HCT116 (cell line): ENCODE measurements around the gene AGAP1. TPM values are rescaled to one million over a fixed set of nuclear protein-coding genes. Genes with fewer than 3 reads are reported as not detected.

ENCODE experiments used
- ATAC-seq: fragments of 200-7000 bp; cut with Tn5 transposase; 2 replicates; pipeline ENCODE4 v1.9.1; 2020; ENCODE audit warnings: mild to moderate bottlenecking, moderate library complexity
- BruUV-seq: library from RNA; stranded (reverse); fragments of 400-500 nt; replicated peaks from 2 replicates; lab custom pipeline; 2021; lab: Mats Ljungman, UMichigan
- CTCF ChIA-PET: fragments of 300-600 bp; sonication (Branson Sonifier 250); formaldehyde crosslinking; loops from one replicate; lab custom pipeline; 2021; ENCODE audit warnings: antibody characterized with exemption; lab: Charles Lee
- POLR2A ChIA-PET: fragments of 300-600, 350-600 bp; sonication (Branson Sonifier 250); formaldehyde crosslinking; loops from one replicate; lab custom pipeline; 2021; ENCODE audit warnings: antibody characterized with exemption; lab: Charles Lee
- RAD21 ChIA-PET, 2 experiments: fragments of 300-600 bp; sonication (Branson Sonifier 250); formaldehyde crosslinking; loops; one replicate each; lab custom pipeline; 2023; ENCODE audit warnings: low total read pairs in 2 of 2; ENCODE audit not compliant: uncharacterized antibody in 2 of 2, unreplicated experiment in 2 of 2, low non-redundant PET in 1 of 2; lab: Charles Lee
- DNase-seq: peaks from one replicate; pipeline ENCODE4 v3.0.0-alpha.2; 2010; ENCODE audit warnings: low read depth, low spot score
- H2AFZ ChIP-seq: fragments of 200-600 bp; shearing (Covaris generic), sonication (generic); 2 replicates; pipeline ENCODE4 v1.6.1; 2017; ENCODE audit warnings: low read depth, mixed run types, mixed read lengths, antibody characterized with exemption, low read length; ENCODE audit not compliant: poor library complexity, severe bottlenecking
- H3K27ac ChIP-seq: 2 replicates; pipeline ENCODE4 v1.5.1; 2012; ENCODE audit warnings: low read depth, low read length
- H3K27me3 ChIP-seq: fragments of 200-600 bp; sonication (generic); 2 replicates; pipeline ENCODE4 v1.6.1; 2016; ENCODE audit warnings: mixed run types, low read length, mixed read lengths; ENCODE audit not compliant: insufficient read depth
- H3K36me3 ChIP-seq, 2 experiments: fragments of 200-500 bp in 1 of 2; fragments of 200-600 bp in 1 of 2; sonication (Bioruptor generic) in 1 of 2; sonication (generic) in 1 of 2; 2 replicates each; pipeline versions ENCODE4 v1.5.1 to v1.6.1; 2014 to 2016; ENCODE audit warnings: low read length in 2 of 2, inconsistent platforms in 1 of 2, mixed read lengths in 1 of 2, mixed run types in 1 of 2; ENCODE audit not compliant: insufficient read depth in 2 of 2, control insufficient read depth in 1 of 2
- H3K4me1 ChIP-seq, 2 experiments: fragments of 200-600 bp in 1 of 2; sonication (generic) in 1 of 2; 2 replicates each; pipeline versions ENCODE4 v1.5.1 to v1.6.1; 2012 to 2017; ENCODE audit warnings: low read length in 2 of 2, inconsistent platforms in 1 of 2, mild to moderate bottlenecking in 1 of 2, mixed read lengths in 1 of 2, mixed run types in 1 of 2, moderate library complexity in 1 of 2; ENCODE audit not compliant: insufficient read depth in 2 of 2, control insufficient read depth in 1 of 2
- H3K4me2 ChIP-seq: fragments of 200-600 bp; sonication (generic); 2 replicates; pipeline ENCODE4 v1.6.1; 2017; ENCODE audit warnings: mixed run types, low read length, mixed read lengths
- H3K4me3 ChIP-seq, 2 experiments: fragments of 200-600 bp in 1 of 2; sonication (generic) in 1 of 2; replicated peaks in 1 of 2; 2 replicates each; pipeline ENCODE4 v1.5.1; 2011 to 2016; ENCODE audit warnings: low read length in 2 of 2, control low read depth in 1 of 2, low read depth in 1 of 2, mild to moderate bottlenecking in 1 of 2, mixed read lengths in 1 of 2, mixed run types in 1 of 2
- H3K79me2 ChIP-seq: fragments of 200-600 bp; sonication (generic); 2 replicates; pipeline ENCODE4 v1.6.1; 2017; ENCODE audit warnings: mild to moderate bottlenecking, mixed run types, low read length, moderate library complexity, mixed read lengths; ENCODE audit not compliant: insufficient read depth
- H3K9ac ChIP-seq: fragments of 200-600 bp; sonication (generic); 2 replicates; pipeline ENCODE4 v1.6.1; 2016; ENCODE audit warnings: low read length, mixed read lengths
- H3K9me2 ChIP-seq: fragments of 200-600 bp; sonication (generic), shearing (Covaris generic); 2 replicates; pipeline ENCODE4 v1.6.1; 2017; ENCODE audit warnings: mixed run types, mild to moderate bottlenecking, moderate library complexity; ENCODE audit not compliant: insufficient read depth
- H3K9me3 ChIP-seq, 2 experiments: fragments of 200-500 bp in 1 of 2; fragments of 200-600 bp in 1 of 2; sonication (Bioruptor generic) in 1 of 2; sonication (generic) in 1 of 2; 2 replicates each; pipeline ENCODE4 v1.6.1; 2014 to 2017; ENCODE audit warnings: low read length in 2 of 2, mixed read lengths in 2 of 2, inconsistent platforms in 1 of 2, low read depth in 1 of 2, mild to moderate bottlenecking in 1 of 2, mixed run types in 1 of 2, moderate library complexity in 1 of 2; ENCODE audit not compliant: control insufficient read depth in 1 of 2, insufficient read depth in 1 of 2
- H4K20me1 ChIP-seq: fragments of 200-600 bp; sonication (generic), shearing (Covaris generic); 2 replicates; pipeline ENCODE4 v1.6.1; 2017; ENCODE audit warnings: mixed run types, mild to moderate bottlenecking, moderate library complexity; ENCODE audit not compliant: insufficient read depth
- CBX3 ChIP-seq: IDR thresholded peaks from 2 replicates; pipeline ENCODE4 v1.6.1; 2012; ENCODE audit warnings: low read depth
- CEBPB ChIP-seq: IDR thresholded peaks from 2 replicates; pipeline ENCODE4 v1.6.1; 2012; ENCODE audit warnings: low read depth
- EGR1 ChIP-seq: IDR thresholded peaks from 2 replicates; pipeline ENCODE4 v1.6.1; 2012; ENCODE audit warnings: low read depth
- ELF1 ChIP-seq: IDR thresholded peaks from 2 replicates; pipeline ENCODE4 v1.6.1; 2012; ENCODE audit warnings: low read depth, borderline replicate concordance
- EZH2phosphoT487 ChIP-seq: fragments of 200-600 bp; IDR thresholded peaks from 2 replicates; pipeline ENCODE4 v1.6.1; 2018; ENCODE audit warnings: antibody characterized with exemption, borderline replicate concordance
- FOSL1 ChIP-seq: IDR thresholded peaks from 2 replicates; pipeline ENCODE4 v1.6.1; 2012; ENCODE audit warnings: low read depth
- JUND ChIP-seq: IDR thresholded peaks from 2 replicates; pipeline ENCODE4 v1.6.1; 2012
- POLR2A ChIP-seq: IDR thresholded peaks from 2 replicates; pipeline ENCODE4 v1.7.0; 2011; ENCODE audit warnings: borderline replicate concordance; ENCODE audit not compliant: insufficient read depth, insufficient read length; ENCODE audit errors: extremely low read depth
- POLR2AphosphoS5 ChIP-seq: IDR thresholded peaks from 2 replicates; pipeline ENCODE4 v1.6.1; 2011; ENCODE audit warnings: mild to moderate bottlenecking, low read depth, low read length, moderate library complexity
- SIN3A ChIP-seq: IDR thresholded peaks from 2 replicates; pipeline ENCODE4 v1.6.1; 2012; ENCODE audit warnings: low read depth
- SP1 ChIP-seq: IDR thresholded peaks from 2 replicates; pipeline ENCODE4 v1.6.1; 2012; ENCODE audit warnings: low read depth
- SRF ChIP-seq: IDR thresholded peaks from 2 replicates; pipeline ENCODE4 v1.6.1; 2012; ENCODE audit warnings: low read depth
- TCF7L2 ChIP-seq: IDR thresholded peaks from 2 replicates; pipeline ENCODE4 v1.7.0; 2011; ENCODE audit warnings: borderline replicate concordance, inconsistent platforms; ENCODE audit not compliant: insufficient read depth, insufficient read length; ENCODE audit errors: extremely low read depth
- ZFX ChIP-seq: fragments of 450-650 bp; IDR thresholded peaks from 2 replicates; pipeline ENCODE4 v1.6.1; 2017
- intact Hi-C: fragments of 100-400 bp; cut with micrococcal nuclease; formaldehyde crosslinking; loops from 2 replicates; pipeline ENCODE4 v1.10.0; 2022
- total RNA-seq: library from RNA; stranded (reverse); gene quantifications from one replicate; pipeline ENCODE4 v1.2.1, GENCODE V29; 2021; ENCODE audit not compliant: unreplicated experiment
- TF ChIP-seq, protein P1 (sequence below), 3 experiments: fragments of 200-600 bp in 1 of 3; sonication (generic) in 1 of 3; IDR thresholded peaks in 2 of 3; conservative IDR thresholded peaks in 1 of 3; 2 replicates each; pipeline ENCODE4 v1.5.1; 2012 to 2017; ENCODE audit warnings: low read depth in 2 of 3, low read length in 2 of 3, antibody characterized with exemption in 1 of 3, borderline replicate concordance in 1 of 3, control low read depth in 1 of 3, mild to moderate bottlenecking in 1 of 3, mixed read lengths in 1 of 3, mixed run types in 1 of 3, moderate library complexity in 1 of 3; ENCODE audit not compliant: insufficient read depth in 1 of 3
- TF ChIP-seq, protein P2 (sequence below): IDR thresholded peaks from 2 replicates; pipeline ENCODE4 v1.6.1; 2012
- TF ChIP-seq, protein P3 (sequence below): IDR thresholded peaks from 2 replicates; pipeline ENCODE4 v1.6.1; 2012
- TF ChIP-seq, protein P4 (sequence below): IDR thresholded peaks from 2 replicates; pipeline ENCODE4 v1.6.1; 2011; ENCODE audit warnings: mild to moderate bottlenecking, low read length, moderate library complexity; ENCODE audit not compliant: insufficient replicate concordance; ENCODE audit errors: extremely low read depth

AGAP1 gene
- total RNA-seq, 1 experiment from 2014 or later: 43.8 TPM

DNA sequence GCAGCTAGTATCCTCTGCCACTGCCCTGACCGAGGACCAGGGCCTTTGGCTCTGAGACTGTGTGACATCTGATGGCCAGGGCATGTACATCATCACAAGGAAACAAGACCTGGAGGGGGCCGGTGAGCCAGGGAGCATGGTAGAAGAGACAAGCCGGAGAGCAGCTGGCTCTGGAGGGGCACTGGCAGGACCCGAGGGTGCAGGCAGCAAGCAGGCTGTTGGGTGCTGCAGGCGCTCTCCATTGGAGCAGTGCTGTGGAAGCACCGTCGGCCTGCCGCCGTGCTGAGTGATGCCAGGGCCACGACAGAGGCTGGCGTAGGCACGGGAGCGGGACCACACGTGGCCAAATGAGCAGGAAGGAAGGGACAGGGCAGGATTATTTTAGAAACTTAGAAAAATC is 339.1 kb downstream of the AGAP1 start:
- BruUV-seq: no TSS peak
- no peak for TF ChIP-seq CEBPB
- TF ChIP-seq SIN3A: no peak
- no peak for TF ChIP-seq FOSL1
- TF ChIP-seq POLR2AphosphoS5: no peak
- no peak for TF ChIP-seq ZFX
- no peak for TF ChIP-seq EGR1
- TF ChIP-seq POLR2A: no peak
- no peak for TF ChIP-seq TCF7L2
- TF ChIP-seq JUND: no peak
- no peak for TF ChIP-seq CBX3
- TF ChIP-seq SP1: no peak
- TF ChIP-seq, protein P1, sequence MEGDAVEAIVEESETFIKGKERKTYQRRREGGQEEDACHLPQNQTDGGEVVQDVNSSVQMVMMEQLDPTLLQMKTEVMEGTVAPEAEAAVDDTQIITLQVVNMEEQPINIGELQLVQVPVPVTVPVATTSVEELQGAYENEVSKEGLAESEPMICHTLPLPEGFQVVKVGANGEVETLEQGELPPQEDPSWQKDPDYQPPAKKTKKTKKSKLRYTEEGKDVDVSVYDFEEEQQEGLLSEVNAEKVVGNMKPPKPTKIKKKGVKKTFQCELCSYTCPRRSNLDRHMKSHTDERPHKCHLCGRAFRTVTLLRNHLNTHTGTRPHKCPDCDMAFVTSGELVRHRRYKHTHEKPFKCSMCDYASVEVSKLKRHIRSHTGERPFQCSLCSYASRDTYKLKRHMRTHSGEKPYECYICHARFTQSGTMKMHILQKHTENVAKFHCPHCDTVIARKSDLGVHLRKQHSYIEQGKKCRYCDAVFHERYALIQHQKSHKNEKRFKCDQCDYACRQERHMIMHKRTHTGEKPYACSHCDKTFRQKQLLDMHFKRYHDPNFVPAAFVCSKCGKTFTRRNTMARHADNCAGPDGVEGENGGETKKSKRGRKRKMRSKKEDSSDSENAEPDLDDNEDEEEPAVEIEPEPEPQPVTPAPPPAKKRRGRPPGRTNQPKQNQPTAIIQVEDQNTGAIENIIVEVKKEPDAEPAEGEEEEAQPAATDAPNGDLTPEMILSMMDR (IDR thresholded peaks at IDR 0.05 in 2 of 3, conservative IDR thresholded peaks at IDR 0.05 in 1 of 3; ENCODE audit: borderline replicate concordance in 1 of 3, insufficient read depth in 1 of 3, low read depth in 2 of 3, low read length in 2 of 3): no peak
- TF ChIP-seq, protein P2, sequence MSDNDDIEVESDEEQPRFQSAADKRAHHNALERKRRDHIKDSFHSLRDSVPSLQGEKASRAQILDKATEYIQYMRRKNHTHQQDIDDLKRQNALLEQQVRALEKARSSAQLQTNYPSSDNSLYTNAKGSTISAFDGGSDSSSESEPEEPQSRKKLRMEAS: no peak
- TF ChIP-seq, protein P3, sequence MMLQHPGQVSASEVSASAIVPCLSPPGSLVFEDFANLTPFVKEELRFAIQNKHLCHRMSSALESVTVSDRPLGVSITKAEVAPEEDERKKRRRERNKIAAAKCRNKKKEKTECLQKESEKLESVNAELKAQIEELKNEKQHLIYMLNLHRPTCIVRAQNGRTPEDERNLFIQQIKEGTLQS: no peak
- no peak for TF ChIP-seq ELF1
- TF ChIP-seq, protein P4, sequence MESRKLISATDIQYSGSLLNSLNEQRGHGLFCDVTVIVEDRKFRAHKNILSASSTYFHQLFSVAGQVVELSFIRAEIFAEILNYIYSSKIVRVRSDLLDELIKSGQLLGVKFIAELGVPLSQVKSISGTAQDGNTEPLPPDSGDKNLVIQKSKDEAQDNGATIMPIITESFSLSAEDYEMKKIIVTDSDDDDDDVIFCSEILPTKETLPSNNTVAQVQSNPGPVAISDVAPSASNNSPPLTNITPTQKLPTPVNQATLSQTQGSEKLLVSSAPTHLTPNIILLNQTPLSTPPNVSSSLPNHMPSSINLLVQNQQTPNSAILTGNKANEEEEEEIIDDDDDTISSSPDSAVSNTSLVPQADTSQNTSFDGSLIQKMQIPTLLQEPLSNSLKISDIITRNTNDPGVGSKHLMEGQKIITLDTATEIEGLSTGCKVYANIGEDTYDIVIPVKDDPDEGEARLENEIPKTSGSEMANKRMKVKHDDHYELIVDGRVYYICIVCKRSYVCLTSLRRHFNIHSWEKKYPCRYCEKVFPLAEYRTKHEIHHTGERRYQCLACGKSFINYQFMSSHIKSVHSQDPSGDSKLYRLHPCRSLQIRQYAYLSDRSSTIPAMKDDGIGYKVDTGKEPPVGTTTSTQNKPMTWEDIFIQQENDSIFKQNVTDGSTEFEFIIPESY: no peak
- TF ChIP-seq EZH2phosphoT487: no peak
- no peak for TF ChIP-seq SRF
- RAD21 ChIA-PET: no interaction called here

More for the DNA sequence above, 339.1 kb downstream of the AGAP1 start:
- intact Hi-C loops: no loop called here
- POLR2A ChIA-PET: no interaction called here
- Histone ChIP-seq H3K36me3 (no peaks in the 10 kb centered on the region), H3K4me1 (peaks cover 4 to 16% of the 10 kb centered on the region in 2 experiments), H3K4me3 (no peak overlapping the region), H4K20me1 (no peaks in the 10 kb centered on the region), H3K4me2 (no peak overlapping the region), H3K27ac (no peak overlapping the region), H3K9ac (no peak overlapping the region), H3K79me2 (peaks cover 15% of the 10 kb centered on the region; the same call in 1 of the 2 replicates), H3K9me3 (no peaks in the 10 kb centered on the region), H3K9me2 (no peaks in the 10 kb centered on the region), H2AFZ (no peak overlapping the region), H3K27me3 (no peaks in the 10 kb centered on the region)
- no peak for DNase-seq
- CTCF ChIA-PET: no interaction called here
- ATAC-seq: no peak
